GM18508 (cell line): ENCODE measurements around the gene CEP83.
"Not testable (repeated sequence)": the region's sequence is repeated elsewhere in the genome, so short reads cannot be mapped to it uniquely, and the experiment has no call there.

Source experiments
- ATAC-seq: cut with Tn5 transposase; IDR thresholded peaks from one replicate; pipeline ENCODE4 v1.9.1; 2021; ENCODE audit warnings: moderate number of reproducible peaks; ENCODE audit not compliant: insufficient read depth, unreplicated experiment

The CEP83 gene

GRCh38 chr12:94318181-94318580 lies 141.5 kb downstream of the CEP83 start:
- peak; percentile 45 for ATAC-seq

- not testable (repeated sequence) for ATAC-seq
Measured at GRCh38 chr12:94316600-94316999, 143.1 kb downstream of the CEP83 start.

GRCh38 chr12:94312378-94312777 lies 147.3 kb downstream of the CEP83 start:
- no peak for ATAC-seq

- ATAC-seq = peak; percentile 90
Measured at GRCh38 chr12:94309373-94309772, 150.3 kb downstream of the CEP83 start.

- ATAC-seq = no peak
Measured at GRCh38 chr12:94308612-94309011, 151.1 kb downstream of the CEP83 start.

- no peak for ATAC-seq
Measured at GRCh38 chr12:94305130-94305957, 154.3 kb downstream of the CEP83 start.

- no peak for ATAC-seq
Measured at GRCh38 chr12:94304566-94305061, 155.1 kb downstream of the CEP83 start.

- no peak for ATAC-seq
Measured at GRCh38 chr12:94304012-94304411, 155.7 kb downstream of the CEP83 start.

- no peak for ATAC-seq
Measured at GRCh38 chr12:94299846-94300245, 159.8 kb downstream of the CEP83 start.

GRCh38 chr12:94297876-94298505 lies 161.7 kb downstream of the CEP83 start:
- no peak for ATAC-seq

GRCh38 chr12:94297096-94297699 lies 162.5 kb downstream of the CEP83 start:
- ATAC-seq = no peak

- no peak for ATAC-seq
Measured at GRCh38 chr12:94290353-94290752, 169.3 kb downstream of the CEP83 start.

- no peak for ATAC-seq
Measured at GRCh38 chr12:94289461-94290312, 170.0 kb downstream of the CEP83 start.

- ATAC-seq = no peak
Measured at GRCh38 chr12:94287245-94287628, 172.4 kb downstream of the CEP83 start.

- no peak for ATAC-seq
Measured at GRCh38 chr12:94286583-94287244, 173.0 kb downstream of the CEP83 start.

GRCh38 chr12:94285943-94286582 lies 173.6 kb downstream of the CEP83 start:
- no peak for ATAC-seq

- ATAC-seq = no peak
Measured at GRCh38 chr12:94284859-94285258, 174.8 kb downstream of the CEP83 start.

- ATAC-seq = no peak
Measured at GRCh38 chr12:94284046-94284445, 175.6 kb downstream of the CEP83 start.

- ATAC-seq = no peak
Measured at GRCh38 chr12:94282675-94283074, 177.0 kb downstream of the CEP83 start.
